ENCODE results near the gene FAU.

FAU gene

GRCh38 chr11:65163684-65164083, 41.8 kb upstream of the FAU start:
- H3K4me3 ChIP-seq (replicated peaks in 1 of 2; ENCODE audit: low read depth in 2 of 2, low read length in 2 of 2) = no peak overlapping the region
- TF ChIP-seq CTCF (IDR thresholded peaks at IDR 0.05; ENCODE audit: low read depth, low read length) = no peak
- no peak for DNase-seq (ENCODE audit: low read depth in 2 of 2)

GRCh38 chr11:65160643-65161042, 38.7 kb upstream of the FAU start:
- DNase-seq (ENCODE audit: low read depth in 2 of 2) = no peak
- H3K4me3 ChIP-seq (replicated peaks in 1 of 2; ENCODE audit: low read depth in 2 of 2, low read length in 2 of 2) = no peak overlapping the region
- no peak for TF ChIP-seq CTCF (IDR thresholded peaks at IDR 0.05; ENCODE audit: low read depth, low read length)

GRCh38 chr11:65159012-65159411, 37.1 kb upstream of the FAU start:
- H3K4me3 ChIP-seq (replicated peaks in 1 of 2; ENCODE audit: low read depth in 2 of 2, low read length in 2 of 2) = no peak overlapping the region
- no peak for TF ChIP-seq CTCF (IDR thresholded peaks at IDR 0.05; ENCODE audit: low read depth, low read length)
- DNase-seq (ENCODE audit: low read depth in 2 of 2) = no peak

GRCh38 chr11:65157336-65157735, 35.4 kb upstream of the FAU start:
- TF ChIP-seq CTCF (IDR thresholded peaks at IDR 0.05; ENCODE audit: low read depth, low read length) = no peak
- no peak for DNase-seq (ENCODE audit: low read depth in 2 of 2)
- H3K4me3 ChIP-seq (replicated peaks in 1 of 2; ENCODE audit: low read depth in 2 of 2, low read length in 2 of 2) = no peak overlapping the region

GRCh38 chr11:65156926-65157325, 35.0 kb upstream of the FAU start:
- no peak for TF ChIP-seq CTCF (IDR thresholded peaks at IDR 0.05; ENCODE audit: low read depth, low read length)
- no peak overlapping the region for H3K4me3 ChIP-seq (replicated peaks in 1 of 2; ENCODE audit: low read depth in 2 of 2, low read length in 2 of 2)
- no peak for DNase-seq (ENCODE audit: low read depth in 2 of 2)

GRCh38 chr11:65156256-65156655, 34.3 kb upstream of the FAU start:
- H3K4me3 ChIP-seq (replicated peaks in 1 of 2; ENCODE audit: low read depth in 2 of 2, low read length in 2 of 2) = no peak overlapping the region
- no peak for TF ChIP-seq CTCF (IDR thresholded peaks at IDR 0.05; ENCODE audit: low read depth, low read length)
- DNase-seq (ENCODE audit: low read depth in 2 of 2) = no peak

GRCh38 chr11:65152122-65152521, 30.2 kb upstream of the FAU start:
- H3K4me3 ChIP-seq (replicated peaks in 1 of 2; ENCODE audit: low read depth in 2 of 2, low read length in 2 of 2) = no peak overlapping the region
- no peak for DNase-seq (ENCODE audit: low read depth in 2 of 2)
- TF ChIP-seq CTCF (IDR thresholded peaks at IDR 0.05; ENCODE audit: low read depth, low read length) = no peak

All from cardiac fibroblast (primary cell).